ENCODE data around the gene FNBP1.
A peak's percentile ranks its signal among the peaks of the same experiment; 100 is the strongest.
"Not testable (repeated sequence)": the region's sequence is repeated elsewhere in the genome, so short reads cannot be mapped to it uniquely, and the experiment has no call there.

Gene FNBP1

GRCh38 chr9:129918296-129918950 lies 124.6 kb downstream of the FNBP1 start:
- DNase-seq (ENCODE audit: low spot score), result no peak

- no peak for DNase-seq (ENCODE audit: low spot score)
Observed at GRCh38 chr9:129916707-129917106, 126.3 kb downstream of the FNBP1 start.

- DNase-seq (ENCODE audit: low spot score), result no peak
Observed at GRCh38 chr9:129914051-129914450, 128.9 kb downstream of the FNBP1 start.

- DNase-seq (ENCODE audit: low spot score), result peak; percentile 33
Observed at GRCh38 chr9:129910628-129911567, 132.1 kb downstream of the FNBP1 start.

- no peak for DNase-seq (ENCODE audit: low spot score)
Observed at GRCh38 chr9:129909851-129910250, 133.1 kb downstream of the FNBP1 start.

- DNase-seq (ENCODE audit: low spot score), result no peak
Observed at GRCh38 chr9:129908906-129909305, 134.1 kb downstream of the FNBP1 start.

GRCh38 chr9:129907201-129907600 lies 135.8 kb downstream of the FNBP1 start:
- no peak for DNase-seq (ENCODE audit: low spot score)

GRCh38 chr9:129906298-129906697 lies 136.7 kb downstream of the FNBP1 start:
- DNase-seq (ENCODE audit: low spot score), result no peak

GRCh38 chr9:129904734-129905133 lies 138.3 kb downstream of the FNBP1 start:
- DNase-seq (ENCODE audit: low spot score), result no peak

GRCh38 chr9:129902740-129903134 lies 140.3 kb downstream of the FNBP1 start:
- no peak for DNase-seq (ENCODE audit: low spot score)

GRCh38 chr9:129901993-129902739 lies 140.8 kb downstream of the FNBP1 start:
- DNase-seq (ENCODE audit: low spot score), result no peak

- DNase-seq (ENCODE audit: low spot score), result no peak
Observed at GRCh38 chr9:129900263-129901027, 142.5 kb downstream of the FNBP1 start.

GRCh38 chr9:129899620-129900019 lies 143.4 kb downstream of the FNBP1 start:
- DNase-seq (ENCODE audit: low spot score), result no peak

- no peak for DNase-seq (ENCODE audit: low spot score)
Observed at GRCh38 chr9:129898185-129898584, 144.8 kb downstream of the FNBP1 start.

- no peak for DNase-seq (ENCODE audit: low spot score)
Observed at GRCh38 chr9:129897263-129897662, 145.7 kb downstream of the FNBP1 start.

GRCh38 chr9:129895376-129896268 lies 147.4 kb downstream of the FNBP1 start:
- DNase-seq (ENCODE audit: low spot score), result no peak

GRCh38 chr9:129894120-129894823 lies 148.7 kb downstream of the FNBP1 start:
- no peak for DNase-seq (ENCODE audit: low spot score)

GRCh38 chr9:129891569-129891968 lies 151.4 kb downstream of the FNBP1 start:
- DNase-seq (ENCODE audit: low spot score), result no peak

- DNase-seq (ENCODE audit: low spot score), result not testable (repeated sequence)
Observed at GRCh38 chr9:129890718-129891299, 152.2 kb downstream of the FNBP1 start.
